ENCODE data around the gene AGPS.

GRCh38 chr2:177385151-177385550, 7.4 kb upstream of the AGPS start:
- TF ChIP-seq NCOA5 (CRISPR knock-in tag; IDR thresholded peaks at IDR 0.05) (no peak), ZBTB25 (CRISPR knock-in tag; IDR thresholded peaks at IDR 0.05) (no peak), ZNF296 (CRISPR knock-in tag; conservative IDR thresholded peaks at IDR 0.05) (no peak), ZNF512 (CRISPR knock-in tag; IDR thresholded peaks at IDR 0.05) (no peak)
